ENCODE results near the gene HCRTR1. TPM values are rescaled to one million over a fixed set of nuclear protein-coding genes. Genes with fewer than 3 reads are reported as not detected.

Gene HCRTR1
- polyA plus RNA-seq, 1 donor from 2014 or later = not detected

GRCh38 chr1:31624731-31625514 is 7.4 kb downstream of the HCRTR1 start:
- Mint-ChIP-seq H3K4me3 (no peak overlapping the region), H3K4me1 (peaks cover 0 to 8% (median 5%) of the 10 kb centered on the region in 3 donors), H3K27ac (no peak overlapping the region), H3K9me3 (no peaks in the 10 kb centered on the region), H3K36me3 (peaks cover 1% of the 10 kb centered on the region), H3K27me3 (no peaks in the 10 kb centered on the region)

GRCh38 chr1:31625561-31626222 is 8.2 kb downstream of the HCRTR1 start:
- Mint-ChIP-seq H3K4me3 (no peak overlapping the region), H3K4me1 (peaks cover 0 to 8% (median 5%) of the 10 kb centered on the region in 3 donors), H3K27me3 (no peaks in the 10 kb centered on the region), H3K9me3 (no peaks in the 10 kb centered on the region), H3K36me3 (peaks cover under 1% of the 10 kb centered on the region), H3K27ac (no peak overlapping the region)

- Mint-ChIP-seq H3K4me1 (peaks cover 0 to 8% (median 5%) of the 10 kb centered on the region in 3 donors), H3K27me3 (no peaks in the 10 kb centered on the region), H3K27ac (peak overlapping the region in 1 of 3 donors; percentile 91), H3K9me3 (no peaks in the 10 kb centered on the region), H3K4me3 (no peak overlapping the region), H3K36me3 (no peaks in the 10 kb centered on the region)
Measured at GRCh38 chr1:31626223-31627207, 9.0 kb downstream of the HCRTR1 start.

DNA sequence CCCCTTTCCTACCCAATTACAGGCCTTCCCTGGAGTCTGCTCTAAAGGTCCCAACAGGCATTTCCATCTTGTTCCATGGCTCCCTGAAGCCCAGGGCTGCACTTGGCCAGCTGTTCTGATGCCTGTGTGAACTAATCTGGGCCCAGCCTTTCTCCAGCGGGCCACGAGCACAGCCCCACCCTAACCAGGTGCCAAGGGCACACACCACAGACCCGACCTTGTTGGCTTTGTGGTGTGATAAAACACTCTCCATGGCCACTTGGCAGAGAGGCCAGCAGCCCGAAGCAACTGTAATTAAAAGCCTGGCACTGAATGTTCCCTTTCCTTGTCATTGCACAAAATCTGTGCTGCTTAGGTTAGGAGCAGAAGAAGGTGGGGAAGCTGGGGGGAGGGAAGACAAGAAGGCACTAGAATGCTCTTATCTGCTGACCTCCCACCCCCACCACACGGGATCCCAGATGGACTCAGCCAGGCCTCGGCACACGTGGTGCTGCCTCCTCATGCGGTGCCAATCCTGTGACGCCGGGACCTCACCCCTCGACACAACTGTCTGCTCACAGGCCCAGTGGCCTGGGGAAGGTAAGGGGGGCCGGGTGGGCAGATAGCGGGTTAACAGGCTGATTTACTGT is 9.9 kb downstream of the HCRTR1 start:
- Mint-ChIP-seq H3K27ac (no peak overlapping the region), H3K27me3 (no peaks in the 10 kb centered on the region), H3K36me3 (no peaks in the 10 kb centered on the region), H3K9me3 (no peaks in the 10 kb centered on the region), H3K4me3 (no peak overlapping the region), H3K4me1 (peaks cover 0 to 8% (median 5%) of the 10 kb centered on the region in 3 donors)

- no peaks in the 10 kb centered on the region for H3K27me3 Mint-ChIP-seq
- H3K36me3 Mint-ChIP-seq = no peaks in the 10 kb centered on the region
- peaks cover 0 to 8% (median 5%) of the 10 kb centered on the region in 3 donors for H3K4me1 Mint-ChIP-seq
- H3K4me3 Mint-ChIP-seq = no peak overlapping the region
- no peaks in the 10 kb centered on the region for H3K9me3 Mint-ChIP-seq
- no peak overlapping the region for H3K27ac Mint-ChIP-seq
Measured at GRCh38 chr1:31627930-31628559, 10.6 kb downstream of the HCRTR1 start.

DNA sequence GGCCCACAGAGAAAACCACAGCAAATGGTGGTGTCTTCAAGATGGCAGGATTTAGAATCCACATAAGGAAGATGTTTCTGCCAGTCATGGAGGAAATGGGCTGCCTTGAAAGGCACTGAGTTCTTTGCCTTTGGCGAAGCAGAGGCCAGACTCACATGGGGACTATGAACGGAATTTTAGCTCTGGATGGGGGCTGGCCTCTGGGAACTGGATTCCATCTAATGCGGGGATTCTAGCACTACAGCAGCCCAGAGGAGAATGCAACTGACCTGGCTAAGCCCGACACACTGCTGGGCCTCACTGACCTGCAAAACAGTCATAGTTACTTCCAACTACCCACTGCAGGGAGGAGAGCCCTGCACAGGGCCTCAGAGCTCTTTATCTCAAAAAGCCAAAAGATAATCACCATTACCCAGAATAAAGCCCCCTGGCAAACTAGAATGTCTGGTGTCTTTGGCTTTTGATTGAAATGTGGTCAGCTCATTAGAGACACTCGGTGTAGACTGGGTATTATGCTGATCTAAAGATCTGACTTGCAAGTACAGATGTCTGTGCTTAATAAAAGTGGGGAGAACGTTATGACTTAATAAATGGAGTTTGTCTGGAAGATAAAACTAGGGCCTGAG is 11.6 kb downstream of the HCRTR1 start:
- no peaks in the 10 kb centered on the region for H3K9me3 Mint-ChIP-seq
- H3K4me3 Mint-ChIP-seq = no peak overlapping the region
- no peaks in the 10 kb centered on the region for H3K27me3 Mint-ChIP-seq
- H3K27ac Mint-ChIP-seq = no peak overlapping the region
- H3K36me3 Mint-ChIP-seq = no peaks in the 10 kb centered on the region
- peaks cover 0 to 5% (median 5%) of the 10 kb centered on the region in 3 donors for H3K4me1 Mint-ChIP-seq

GRCh38 chr1:31632649-31633048 is 15.2 kb downstream of the HCRTR1 start:
- H3K36me3 Mint-ChIP-seq = no peaks in the 10 kb centered on the region

GRCh38 chr1:31633117-31633516 is 15.6 kb downstream of the HCRTR1 start:
- Mint-ChIP-seq H3K4me3 (no peak overlapping the region), H3K36me3 (no peaks in the 10 kb centered on the region), H3K27ac (no peak overlapping the region), H3K4me1 (peaks cover 6 to 8% (median 8%) of the 10 kb centered on the region in 3 donors), H3K27me3 (no peaks in the 10 kb centered on the region), H3K9me3 (no peaks in the 10 kb centered on the region)

More at GRCh38 chr1:31632649-31633048, 15.2 kb downstream of the HCRTR1 start:
- Mint-ChIP-seq H3K9me3 (no peaks in the 10 kb centered on the region), H3K27ac (no peak overlapping the region), H3K4me3 (no peak overlapping the region), H3K27me3 (no peaks in the 10 kb centered on the region), H3K4me1 (peaks cover 3 to 4% (median 4%) of the 10 kb centered on the region in 3 donors)

DNA sequence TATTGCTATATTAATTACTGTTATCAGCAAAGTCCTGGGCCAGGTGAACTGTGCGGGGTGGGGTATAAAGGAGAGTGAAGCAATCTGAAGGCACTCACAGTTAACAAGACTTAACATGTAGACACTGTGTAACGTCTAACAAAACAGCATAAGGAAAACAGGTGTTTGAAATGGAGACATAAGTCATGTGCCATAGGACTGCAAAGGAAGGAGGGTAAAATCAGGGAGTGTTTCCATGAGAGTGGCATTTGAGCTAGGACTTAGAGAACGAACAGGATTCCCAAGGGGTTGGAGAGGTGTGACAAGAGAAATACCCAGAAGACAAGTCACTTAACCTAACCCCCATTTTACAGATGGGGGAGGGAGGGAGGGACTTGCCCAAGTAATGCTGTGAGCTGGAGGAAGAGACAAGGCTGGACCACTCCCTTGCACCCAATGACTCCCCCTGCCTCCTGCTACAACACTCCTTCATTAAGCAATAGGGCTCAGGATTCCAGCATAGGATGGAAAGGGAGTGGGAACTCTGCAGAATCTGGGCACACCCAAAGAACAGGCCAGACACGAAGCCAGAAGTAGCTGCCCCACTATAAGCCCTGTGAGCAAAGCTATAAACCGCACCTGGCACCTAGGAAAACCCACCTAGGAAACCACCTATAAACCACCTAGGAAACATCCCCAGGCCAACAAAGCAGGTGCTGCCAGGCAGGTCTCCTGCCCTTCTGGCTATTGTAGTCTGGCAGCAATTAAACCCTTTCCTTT is 20.6 kb downstream of the HCRTR1 start:
- no peak overlapping the region for H3K4me3 Mint-ChIP-seq

GRCh38 chr1:31639543-31639942 is 22.1 kb downstream of the HCRTR1 start:
- Mint-ChIP-seq H3K27me3 (no peaks in the 10 kb centered on the region), H3K36me3 (no peaks in the 10 kb centered on the region), H3K4me1 (peaks cover 10 to 25% (median 19%) of the 10 kb centered on the region in 3 donors), H3K9me3 (no peaks in the 10 kb centered on the region), H3K27ac (no peak overlapping the region), H3K4me3 (no peak overlapping the region)

More for the DNA sequence above, 20.6 kb downstream of the HCRTR1 start:
- Mint-ChIP-seq H3K9me3 (no peaks in the 10 kb centered on the region), H3K4me1 (peaks cover 7 to 17% (median 14%) of the 10 kb centered on the region in 3 donors), H3K36me3 (no peaks in the 10 kb centered on the region), H3K27ac (no peak overlapping the region), H3K27me3 (no peaks in the 10 kb centered on the region)

GRCh38 chr1:31640179-31640578 is 22.7 kb downstream of the HCRTR1 start:
- Mint-ChIP-seq H3K27ac (no peak overlapping the region), H3K9me3 (no peaks in the 10 kb centered on the region), H3K36me3 (peaks cover 3% of the 10 kb centered on the region), H3K4me1 (peaks cover 16 to 27% (median 26%) of the 10 kb centered on the region in 3 donors), H3K27me3 (no peaks in the 10 kb centered on the region), H3K4me3 (no peak overlapping the region)

DNA sequence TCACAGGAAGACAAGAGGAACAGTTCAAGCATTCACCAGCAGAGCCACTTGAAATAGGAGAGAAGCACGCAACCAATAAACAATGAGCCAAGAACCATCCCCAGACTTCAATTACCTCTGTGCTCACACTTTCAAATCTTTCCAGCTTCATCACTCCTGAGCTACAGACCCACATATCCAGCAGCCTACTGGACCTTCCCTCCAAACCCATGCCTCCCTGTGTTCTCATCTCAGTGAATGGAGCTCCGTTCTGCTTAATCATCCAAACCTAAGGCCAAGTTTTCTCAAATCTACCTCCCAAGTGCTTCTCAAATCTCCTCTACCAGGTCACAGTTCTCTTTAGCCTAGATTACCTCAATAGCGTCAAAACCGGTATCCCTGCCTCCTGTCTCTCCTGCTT is 23.5 kb downstream of the HCRTR1 start:
- Mint-ChIP-seq H3K27me3 (no peaks in the 10 kb centered on the region), H3K9me3 (no peaks in the 10 kb centered on the region), H3K4me3 (no peak overlapping the region), H3K27ac (no peak overlapping the region), H3K36me3 (peaks cover 3% of the 10 kb centered on the region), H3K4me1 (peaks cover 19 to 34% (median 27%) of the 10 kb centered on the region in 3 donors)

GRCh38 chr1:31642366-31642765 is 24.9 kb downstream of the HCRTR1 start:
- Mint-ChIP-seq H3K36me3 (peaks cover 3% of the 10 kb centered on the region), H3K4me3 (peak overlapping the region in 1 of 4 donors; percentile 7), H3K27ac (peak overlapping the region in 2 of 3 donors; percentile 54 to 60), H3K4me1 (peaks cover 22 to 35% (median 31%) of the 10 kb centered on the region in 3 donors), H3K27me3 (no peaks in the 10 kb centered on the region), H3K9me3 (no peaks in the 10 kb centered on the region)
